Erythroblast (primary cell): ENCODE measurements around the gene WASF3.

ENCODE experiments used
- DNase-seq, 2 experiments: peaks; one replicate each; lab custom pipeline; 2025; lab: John Stamatoyannopoulos, UW
- GATA1 ChIP-seq: IDR thresholded peaks from 2 replicates; pipeline ENCODE4 v1.6.1; 2011; ENCODE audit warnings: low read depth, mild to moderate bottlenecking, control low read depth, low read length, moderate library complexity
- POLR2A ChIP-seq: IDR thresholded peaks from 2 replicates; pipeline ENCODE4 v1.6.1; 2011; ENCODE audit warnings: mild to moderate bottlenecking, low read length

Gene WASF3

DNA sequence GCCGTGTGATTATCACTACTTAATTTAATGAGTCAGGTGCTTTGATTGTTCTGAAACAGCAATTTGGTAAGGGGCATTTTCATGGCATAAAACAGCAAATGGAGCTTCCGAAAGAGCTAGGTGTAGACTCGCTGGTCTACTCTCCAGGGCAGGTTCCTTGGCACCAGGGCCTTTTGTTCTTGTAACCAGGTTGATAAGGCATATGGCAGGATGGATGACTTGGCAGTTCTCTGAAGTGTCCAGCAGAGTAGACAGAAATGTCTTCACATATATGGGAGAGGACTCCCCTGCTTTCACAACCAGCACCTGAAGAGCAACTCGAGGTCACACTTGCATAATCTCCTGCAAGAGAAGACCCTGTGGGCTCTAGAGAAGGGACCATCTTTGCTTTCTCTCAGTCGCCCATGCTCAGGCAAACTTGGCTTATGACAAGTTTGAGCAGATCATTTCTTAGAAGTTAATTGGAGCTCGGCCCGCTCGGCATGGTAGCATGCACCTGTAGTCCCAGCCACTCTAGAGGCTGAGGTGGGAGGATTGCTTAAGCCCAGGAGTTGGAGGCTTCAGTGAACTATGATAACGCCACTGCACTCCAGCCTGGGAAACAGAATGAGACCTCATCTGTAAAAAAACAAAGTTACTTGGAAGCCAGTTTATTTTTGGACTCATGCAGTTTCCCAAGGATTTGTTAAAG is 23.3 kb upstream of the WASF3 start:
- DNase-seq: no peak
- TF ChIP-seq POLR2A (no peak), GATA1 (no peak)

DNA sequence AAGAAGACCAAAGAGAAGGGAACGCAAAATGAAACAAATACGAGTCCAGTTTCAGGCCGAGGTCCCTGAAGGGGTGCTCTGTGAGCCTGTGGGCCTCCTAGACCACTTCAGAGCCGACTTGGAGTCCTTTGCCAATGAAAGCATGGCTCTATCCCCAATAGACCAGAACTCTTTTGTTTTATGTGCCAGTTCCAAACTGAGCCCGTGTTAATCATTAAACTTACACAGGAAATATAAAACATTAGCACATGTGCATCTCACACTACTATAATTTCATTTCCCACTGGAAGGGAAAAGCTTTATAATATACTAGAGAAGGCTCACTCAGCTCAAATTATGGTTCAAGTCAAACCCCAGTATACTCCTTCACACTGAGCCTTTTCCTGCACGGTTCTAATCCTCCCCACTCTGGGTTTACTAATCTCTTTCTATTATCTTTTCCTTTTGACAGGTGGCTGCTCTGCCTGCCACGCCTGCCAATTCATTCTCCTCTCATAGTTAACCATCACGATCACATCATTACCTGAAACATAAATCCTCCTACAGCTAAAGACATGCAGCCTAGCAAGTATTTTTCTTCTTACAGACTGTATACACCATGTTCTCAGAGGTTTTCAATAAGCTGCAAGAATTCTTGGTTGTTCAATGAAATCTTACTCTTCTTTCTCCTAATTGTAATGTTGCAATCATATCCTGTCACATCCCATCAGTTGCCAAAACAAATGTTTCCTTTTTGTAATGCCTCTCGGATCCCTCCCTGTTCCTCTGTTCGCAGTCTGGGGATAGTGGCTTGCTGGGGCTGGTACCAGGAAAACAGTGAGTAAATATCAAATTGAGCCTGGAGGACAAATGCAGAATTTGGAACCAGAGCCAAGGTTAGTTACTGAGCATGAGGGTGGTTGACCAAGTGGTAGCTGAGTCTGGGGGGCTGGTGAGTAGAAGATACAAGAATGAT is 18.8 kb upstream of the WASF3 start:
- TF ChIP-seq GATA1 (no peak), POLR2A (no peak)

DNA sequence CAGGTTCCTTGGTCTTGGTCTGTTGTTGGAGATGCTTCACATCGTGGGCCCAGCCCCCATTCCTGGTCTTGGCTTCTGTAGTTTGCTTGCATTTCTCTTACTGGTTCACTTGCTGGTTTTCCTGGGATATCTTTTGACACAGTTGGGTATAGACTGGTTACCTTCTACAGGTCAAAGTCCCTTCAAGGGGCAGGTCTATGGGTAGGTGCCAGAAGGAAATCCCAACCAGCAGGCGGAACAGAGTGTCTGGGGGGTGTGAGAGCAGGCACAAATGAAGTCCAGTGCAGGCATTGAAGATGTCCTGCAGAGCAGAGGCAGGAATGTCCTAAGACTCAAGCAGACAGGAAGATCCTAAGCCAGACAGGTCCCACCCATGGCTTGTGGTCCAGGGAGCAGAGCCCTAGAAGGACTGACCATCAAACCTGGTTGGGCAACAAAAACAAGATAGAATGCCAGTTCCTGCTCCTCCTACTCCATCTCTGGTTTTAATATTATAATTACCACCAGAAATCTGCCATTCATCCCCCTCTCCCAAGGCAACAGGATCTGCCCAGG is 17.7 kb upstream of the WASF3 start:
- TF ChIP-seq POLR2A: no peak
- TF ChIP-seq GATA1: no peak
- no peak for DNase-seq

More for the DNA sequence above, 18.8 kb upstream of the WASF3 start:
- DNase-seq: no peak

DNA sequence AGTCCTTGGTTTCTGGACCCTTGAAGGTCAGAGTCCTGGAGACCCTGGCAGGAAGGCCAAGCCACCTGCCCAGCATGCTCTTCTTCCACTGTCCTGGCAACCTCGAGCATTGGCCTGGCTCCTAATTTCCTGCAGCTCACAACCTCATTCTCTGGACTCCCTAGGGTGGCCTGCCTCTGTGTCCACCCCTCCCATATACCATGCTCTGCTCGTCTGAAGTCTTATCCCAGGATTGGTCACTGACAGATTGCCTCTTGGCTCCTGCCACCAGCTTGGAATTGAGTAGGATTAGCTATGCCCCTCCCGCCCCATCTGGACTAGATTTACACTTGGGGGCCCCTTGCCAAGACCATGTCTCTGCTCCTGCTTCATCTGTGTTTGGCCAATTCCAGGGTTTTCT is 17.1 kb upstream of the WASF3 start:
- TF ChIP-seq GATA1: no peak
- TF ChIP-seq POLR2A: no peak
- DNase-seq: no peak

DNA sequence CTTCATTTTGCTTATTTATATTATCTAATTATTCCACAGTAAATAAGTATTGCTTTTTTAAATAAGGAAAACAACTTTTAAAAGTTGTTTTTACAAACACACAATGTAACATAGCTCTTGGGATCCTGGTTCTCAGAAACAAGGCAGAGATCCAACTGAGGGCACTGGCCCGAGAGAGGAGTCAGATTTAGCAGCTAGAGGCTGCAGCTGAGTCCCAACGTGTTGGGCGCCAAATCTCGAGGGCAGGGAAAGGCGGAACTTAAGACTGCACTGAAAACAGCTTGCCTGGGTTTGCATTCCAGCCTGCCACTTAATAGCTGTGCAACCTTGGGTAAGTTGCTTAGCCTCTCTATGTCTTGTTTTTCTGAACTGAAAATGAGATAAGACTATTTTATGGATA is 16.4 kb upstream of the WASF3 start:
- no peak for DNase-seq
- TF ChIP-seq POLR2A: no peak
- no peak for TF ChIP-seq GATA1

DNA sequence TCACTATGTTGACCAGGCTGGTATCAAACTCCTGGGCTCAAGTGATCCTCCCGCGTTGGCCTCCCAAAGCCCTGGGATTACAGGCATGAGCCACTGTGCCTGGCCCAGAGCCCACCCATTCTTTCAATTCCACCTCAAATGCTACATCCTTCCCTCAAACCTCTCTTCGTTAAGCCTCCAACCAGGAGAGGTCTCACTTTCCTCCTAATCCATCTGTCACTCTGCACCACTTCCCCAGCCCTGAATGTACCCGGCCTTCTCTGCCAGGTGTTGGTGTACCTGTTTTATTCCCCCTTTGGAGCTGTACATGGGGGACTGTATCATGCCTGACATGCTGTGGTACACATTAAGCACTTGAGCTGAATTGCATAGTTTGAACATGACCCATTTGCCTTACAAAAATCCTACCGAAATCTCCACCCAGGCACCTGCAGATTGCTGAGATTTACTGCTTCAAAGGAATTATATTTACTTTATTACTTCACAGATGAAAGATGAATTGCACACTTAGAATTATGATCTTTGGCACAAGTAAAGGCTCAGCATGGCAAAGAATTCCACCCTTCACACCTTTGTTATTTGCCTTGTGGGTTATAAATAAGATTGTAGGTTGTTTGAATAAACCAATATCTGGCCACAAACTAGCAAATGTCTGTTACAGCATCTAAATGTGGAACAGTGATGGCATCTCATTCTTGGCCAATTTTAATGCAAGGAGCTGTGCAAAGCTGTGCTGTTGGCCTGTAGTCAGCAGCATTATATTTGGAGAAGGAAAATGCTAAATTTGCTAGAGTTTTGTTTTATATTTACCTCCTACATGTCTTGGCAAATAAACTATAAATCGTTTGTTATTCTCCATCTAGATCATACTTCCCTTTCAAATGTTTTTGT is 15.6 kb upstream of the WASF3 start:
- DNase-seq: no peak
- TF ChIP-seq POLR2A (no peak), GATA1 (no peak)

DNA sequence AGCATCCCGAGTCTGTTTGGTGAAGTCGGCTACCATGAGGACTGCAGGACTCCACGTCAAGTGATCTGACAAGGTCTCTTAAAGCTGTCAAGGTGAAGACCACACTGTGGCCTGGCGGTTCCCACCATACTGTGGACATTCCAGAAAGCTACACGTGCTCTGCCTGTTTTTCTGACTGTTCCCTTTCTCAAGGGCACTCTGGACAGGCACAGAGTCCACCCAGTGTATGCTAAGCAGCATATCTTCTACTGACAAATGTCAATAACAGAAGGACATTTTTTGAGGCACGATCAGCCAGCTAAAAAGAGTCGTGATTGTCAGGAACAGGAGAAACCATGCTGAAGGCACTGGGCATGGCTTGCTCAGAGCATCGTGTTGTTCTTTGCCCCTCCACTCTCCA is 12.8 kb upstream of the WASF3 start:
- no peak for DNase-seq
- no peak for TF ChIP-seq GATA1
- TF ChIP-seq POLR2A: no peak

DNA sequence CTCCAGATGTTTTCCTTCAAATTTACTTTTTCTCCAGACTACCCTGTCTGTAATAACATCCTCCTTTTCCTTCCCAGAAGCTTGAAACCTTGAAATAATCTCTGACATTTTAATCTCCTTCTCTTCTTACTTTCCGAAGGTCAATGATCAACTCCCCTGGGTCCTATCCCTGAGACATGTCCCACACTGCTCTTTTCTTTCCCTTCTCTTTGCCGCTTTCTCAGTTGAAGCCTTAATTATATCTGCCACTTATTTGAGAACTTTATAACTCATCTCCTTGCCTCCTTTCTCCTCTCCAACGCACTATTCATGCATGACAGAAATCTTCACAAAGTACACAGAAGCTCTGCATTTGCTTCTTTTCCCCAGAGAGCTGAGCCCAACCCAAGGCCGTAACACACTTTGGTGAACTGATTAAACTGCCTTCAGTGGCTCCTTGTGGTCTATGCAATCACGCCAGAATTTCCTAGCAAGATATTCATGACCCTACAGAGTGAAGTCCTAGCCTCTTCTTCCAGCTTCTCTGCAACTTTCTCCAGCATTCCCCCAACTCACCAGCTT is 9.2 kb upstream of the WASF3 start:
- TF ChIP-seq POLR2A (no peak), GATA1 (no peak)
- DNase-seq: no peak

DNA sequence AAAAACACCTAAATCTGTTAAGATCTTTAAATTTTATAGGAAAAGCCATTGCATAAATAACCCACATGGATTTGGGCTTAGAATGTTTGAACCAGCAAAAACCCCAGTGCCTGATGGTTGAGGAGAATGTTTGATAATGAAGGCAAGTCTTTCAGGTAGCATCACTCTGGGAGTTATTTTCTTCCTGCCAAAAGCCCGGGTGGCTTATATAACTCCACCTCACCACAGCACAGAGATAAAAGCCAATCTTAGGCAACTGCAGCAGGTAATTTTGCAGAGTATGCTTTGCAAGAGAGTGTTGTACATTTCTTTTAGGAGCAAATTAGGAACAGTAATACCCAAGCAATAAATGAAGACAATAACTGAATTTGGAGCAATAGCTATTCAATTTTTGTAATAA is 7.8 kb upstream of the WASF3 start:
- TF ChIP-seq POLR2A: no peak
- TF ChIP-seq GATA1: no peak

DNA sequence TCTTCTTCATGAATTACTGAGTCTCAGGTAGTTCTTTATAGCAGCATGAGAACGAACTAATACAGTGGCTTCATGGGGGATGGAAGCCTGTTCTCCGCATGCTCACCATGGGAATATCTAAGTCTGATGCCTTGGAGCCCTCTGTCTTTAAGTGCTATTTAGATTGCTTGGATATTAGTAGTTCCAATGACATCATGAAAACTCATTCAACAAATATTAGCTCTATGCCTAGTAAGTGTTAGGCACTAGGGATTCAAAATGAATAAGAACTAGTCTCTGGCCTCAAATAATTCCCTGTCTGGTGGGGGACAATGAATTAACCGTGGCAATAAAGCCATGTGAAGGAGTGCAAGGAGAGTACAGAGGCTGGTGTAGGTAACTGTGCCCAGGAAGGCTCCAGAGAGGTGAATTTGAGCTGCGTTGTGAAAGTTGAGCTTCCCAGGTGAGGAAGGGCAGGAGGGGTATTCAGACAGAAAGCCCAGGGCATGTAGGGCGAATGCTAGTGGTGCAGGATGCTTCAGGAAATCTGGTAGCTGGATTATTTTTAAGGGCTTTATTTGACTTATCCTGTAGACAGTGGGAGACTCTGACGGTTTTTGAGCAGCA is 6.1 kb upstream of the WASF3 start:
- DNase-seq: no peak

More for the DNA sequence above, 7.8 kb upstream of the WASF3 start:
- no peak for DNase-seq

DNA sequence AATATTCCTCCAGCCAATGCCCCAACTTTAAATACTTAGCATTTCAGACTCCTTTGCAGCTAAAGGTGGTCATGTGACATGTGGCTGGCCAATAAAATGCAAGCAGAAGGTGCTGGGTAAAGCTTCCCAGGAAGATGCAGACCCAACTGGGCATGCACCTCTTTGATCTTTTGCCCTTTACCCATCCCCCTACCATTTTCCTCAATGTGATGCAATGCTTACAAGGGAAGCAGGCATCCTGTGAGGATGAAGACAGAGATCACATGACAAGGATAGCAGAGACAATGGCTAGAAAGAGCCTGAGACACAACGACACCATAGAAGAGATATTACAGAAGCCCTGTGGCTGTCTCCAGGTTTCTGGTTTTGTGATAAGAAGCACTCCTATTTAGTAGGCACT is 2.1 kb upstream of the WASF3 start:
- TF ChIP-seq POLR2A (no peak), GATA1 (no peak)
- no peak for DNase-seq

More for the DNA sequence above, 6.1 kb upstream of the WASF3 start:
- no peak for TF ChIP-seq POLR2A
- no peak for TF ChIP-seq GATA1

DNA sequence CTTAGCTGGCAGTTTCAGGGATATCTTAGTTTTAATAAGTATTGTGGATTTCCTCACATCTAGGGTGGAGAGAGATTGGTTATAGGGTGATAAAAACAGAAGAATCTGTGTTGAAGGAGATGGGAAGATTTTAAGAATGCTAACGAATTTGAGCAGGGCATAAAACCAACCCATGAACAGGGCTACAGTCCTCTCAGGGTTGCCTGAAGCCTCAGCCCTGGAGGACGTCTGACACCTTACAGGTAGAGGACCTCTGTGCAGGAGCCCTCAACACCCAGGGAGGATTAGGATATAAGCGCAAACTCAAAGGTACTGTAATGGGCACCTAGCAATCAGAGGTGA is 461 bp upstream of the WASF3 start:
- DNase-seq: no peak
- TF ChIP-seq POLR2A: no peak
- TF ChIP-seq GATA1: no peak
